Ascending aorta (tissue), 2 donors: ENCODE measurements around the gene CDH15. TPM values are rescaled to one million over a fixed set of nuclear protein-coding genes. Genes with fewer than 3 reads are reported as not detected.

Source experiments
- DNase-seq, 2 donors: peaks; one replicate each; pipeline ENCODE4 v3.0.0-alpha.2; 2019; ENCODE audit warnings: low spot score in 2 of 2
- H3K27ac ChIP-seq, 2 donors: fragments of 200-600 bp; sonication (generic); one replicate each; pipeline ENCODE4 v1.5.1; 2016 to 2017; ENCODE audit warnings: mild to moderate bottlenecking in 1 of 2
- H3K27me3 ChIP-seq: fragments of 200-600 bp; sonication (generic); one replicate; pipeline ENCODE4 v1.5.1; 2017
- H3K36me3 ChIP-seq, 2 donors: fragments of 200-600 bp; sonication (generic); one replicate each; pipeline ENCODE4 v1.5.1; 2016
- H3K4me1 ChIP-seq, 2 donors: fragments of 200-600 bp; sonication (generic); one replicate each; pipeline ENCODE4 v1.5.1; 2016 to 2017; ENCODE audit warnings: mild to moderate bottlenecking in 1 of 2
- H3K4me3 ChIP-seq, 2 donors: fragments of 200-600 bp; sonication (generic); one replicate each; pipeline ENCODE4 v1.5.1; 2016 to 2017; ENCODE audit warnings: mild to moderate bottlenecking in 1 of 2
- H3K9me3 ChIP-seq, 2 donors: fragments of 200-600 bp; sonication (generic); one replicate each; pipeline ENCODE4 v1.5.1; 2016
- intact Hi-C: fragments of 100-400 bp; cut with DNase I; formaldehyde crosslinking; loops from one replicate; pipeline ENCODE4 v1.15.1; 2023
- total RNA-seq: library from RNA; depleted of rRNA; stranded (reverse); fragments of >200 nt; gene quantifications from one replicate; pipeline ENCODE4 v1.1.0, GENCODE V29; 2016
- TF ChIP-seq, protein P1 (sequence below), 3 experiments: fragments of 200-600 bp in 2 of 3; fragments of 450-650 bp in 1 of 3; sonication (generic) in 2 of 3; IDR thresholded peaks; one replicate each; pipeline ENCODE4 v1.5.1; 2016 to 2019; ENCODE audit warnings: antibody characterized with exemption in 3 of 3, mild to moderate bottlenecking in 1 of 3, moderate library complexity in 1 of 3

Gene CDH15
- total RNA-seq, 1 donor from 2014 or later = not detected

DNA sequence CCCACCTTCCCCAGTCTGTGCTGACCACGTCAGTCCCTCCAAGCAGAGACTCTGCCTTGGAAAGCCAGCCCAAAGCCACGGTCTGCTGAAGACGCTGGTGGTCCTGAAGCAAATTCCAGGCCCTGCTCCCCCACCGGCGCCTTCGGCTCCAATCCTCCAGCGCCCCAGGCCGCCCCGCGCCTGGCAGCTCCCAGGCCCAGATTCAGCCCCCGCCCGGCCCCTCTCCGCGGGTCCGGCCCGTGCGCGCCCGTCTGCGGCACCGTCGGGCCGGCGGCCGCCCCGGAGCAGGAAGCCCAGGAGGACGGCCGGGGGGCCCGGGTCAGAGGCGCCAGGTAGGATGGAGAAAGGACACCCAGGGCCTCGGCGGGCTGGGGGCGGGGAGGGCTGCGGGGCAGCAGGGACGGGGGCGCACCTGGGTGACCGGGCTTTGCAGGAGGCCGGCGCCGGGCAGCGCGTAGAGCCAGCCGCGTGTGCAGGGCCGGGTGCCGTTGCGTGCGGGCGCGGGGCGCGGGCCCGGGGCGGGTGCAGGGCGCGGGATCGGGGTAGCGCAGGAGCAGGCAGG, 29.4 kb downstream of the CDH15 start:
- no peaks in the 10 kb centered on the region for H3K36me3 ChIP-seq
- no peak overlapping the region for H3K27ac ChIP-seq
- TF ChIP-seq, protein P1, sequence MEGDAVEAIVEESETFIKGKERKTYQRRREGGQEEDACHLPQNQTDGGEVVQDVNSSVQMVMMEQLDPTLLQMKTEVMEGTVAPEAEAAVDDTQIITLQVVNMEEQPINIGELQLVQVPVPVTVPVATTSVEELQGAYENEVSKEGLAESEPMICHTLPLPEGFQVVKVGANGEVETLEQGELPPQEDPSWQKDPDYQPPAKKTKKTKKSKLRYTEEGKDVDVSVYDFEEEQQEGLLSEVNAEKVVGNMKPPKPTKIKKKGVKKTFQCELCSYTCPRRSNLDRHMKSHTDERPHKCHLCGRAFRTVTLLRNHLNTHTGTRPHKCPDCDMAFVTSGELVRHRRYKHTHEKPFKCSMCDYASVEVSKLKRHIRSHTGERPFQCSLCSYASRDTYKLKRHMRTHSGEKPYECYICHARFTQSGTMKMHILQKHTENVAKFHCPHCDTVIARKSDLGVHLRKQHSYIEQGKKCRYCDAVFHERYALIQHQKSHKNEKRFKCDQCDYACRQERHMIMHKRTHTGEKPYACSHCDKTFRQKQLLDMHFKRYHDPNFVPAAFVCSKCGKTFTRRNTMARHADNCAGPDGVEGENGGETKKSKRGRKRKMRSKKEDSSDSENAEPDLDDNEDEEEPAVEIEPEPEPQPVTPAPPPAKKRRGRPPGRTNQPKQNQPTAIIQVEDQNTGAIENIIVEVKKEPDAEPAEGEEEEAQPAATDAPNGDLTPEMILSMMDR (IDR thresholded peaks at IDR 0.05) = no peak
- intact Hi-C loops = loop anchor here (10.0 kb wide), 1 partner anchor 56 kb away; no protein-coding TSS in a partner anchor
- peaks cover 2 to 3% of the 10 kb centered on the region in 2 donors for H3K4me1 ChIP-seq
- DNase-seq = no peak
- H3K9me3 ChIP-seq = no peaks in the 10 kb centered on the region
- H3K27me3 ChIP-seq = peaks cover 11% of the 10 kb centered on the region
- H3K4me3 ChIP-seq = peak overlapping the region; percentile 45 to 54

DNA sequence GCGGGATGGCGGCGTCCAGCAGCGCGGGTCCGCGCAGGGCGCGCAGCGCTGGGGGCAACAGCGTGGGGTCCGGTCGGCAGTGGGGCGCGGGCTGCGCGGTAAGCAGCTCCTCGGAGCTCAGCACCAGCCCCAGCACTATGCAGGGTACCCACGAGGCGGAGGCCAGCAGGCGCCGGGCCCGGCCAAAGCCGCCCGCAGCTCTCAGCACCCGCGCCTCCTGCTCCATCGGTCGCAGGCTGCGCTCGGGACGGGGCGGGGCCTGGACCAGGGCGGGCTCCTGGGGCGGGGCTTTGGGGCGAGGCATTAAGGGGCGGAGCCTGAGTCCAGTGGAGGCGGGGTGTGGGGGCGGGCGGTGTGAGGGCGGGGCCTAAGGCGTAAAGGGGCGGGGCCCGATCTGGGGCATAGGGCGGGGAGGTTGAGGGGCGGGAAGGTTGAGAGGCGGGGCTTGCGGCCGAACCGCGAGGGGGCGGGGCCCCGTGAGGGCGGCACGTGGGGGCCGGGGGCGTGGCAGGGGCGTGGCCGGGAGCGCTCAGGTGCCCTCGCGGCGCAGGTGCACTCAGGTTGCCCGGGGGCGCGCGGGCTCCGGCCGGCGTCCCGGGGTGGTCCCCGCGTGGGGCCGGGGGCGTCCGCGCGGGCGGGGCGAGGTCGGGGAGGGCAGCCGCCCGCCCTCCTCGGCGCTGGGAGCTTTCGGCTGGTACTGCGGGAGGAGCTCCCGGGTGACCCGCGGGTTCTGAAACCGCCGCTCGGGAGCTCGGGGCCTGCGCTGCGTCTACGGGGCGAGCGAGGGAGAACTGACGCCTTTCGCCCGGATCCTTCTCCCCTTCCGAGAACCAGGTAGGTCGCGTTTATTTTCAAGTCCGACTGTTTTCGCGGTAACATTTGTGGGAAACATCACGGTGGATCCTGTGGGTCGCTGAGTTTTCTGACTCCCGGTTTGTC, 30.2 kb downstream of the CDH15 start:
- intact Hi-C loops = loop anchor here (10.0 kb wide), 1 partner anchor 57 kb away; no protein-coding TSS in a partner anchor
- TF ChIP-seq, protein P1 (IDR thresholded peaks at IDR 0.05) = no peak
- no peak for DNase-seq
- Histone ChIP-seq H3K4me3 (peak overlapping the region; percentile 45 to 54), H3K36me3 (no peaks in the 10 kb centered on the region), H3K27ac (no peak overlapping the region), H3K9me3 (no peaks in the 10 kb centered on the region), H3K4me1 (peaks cover 2 to 3% of the 10 kb centered on the region in 2 donors), H3K27me3 (peaks cover 11% of the 10 kb centered on the region)

DNA sequence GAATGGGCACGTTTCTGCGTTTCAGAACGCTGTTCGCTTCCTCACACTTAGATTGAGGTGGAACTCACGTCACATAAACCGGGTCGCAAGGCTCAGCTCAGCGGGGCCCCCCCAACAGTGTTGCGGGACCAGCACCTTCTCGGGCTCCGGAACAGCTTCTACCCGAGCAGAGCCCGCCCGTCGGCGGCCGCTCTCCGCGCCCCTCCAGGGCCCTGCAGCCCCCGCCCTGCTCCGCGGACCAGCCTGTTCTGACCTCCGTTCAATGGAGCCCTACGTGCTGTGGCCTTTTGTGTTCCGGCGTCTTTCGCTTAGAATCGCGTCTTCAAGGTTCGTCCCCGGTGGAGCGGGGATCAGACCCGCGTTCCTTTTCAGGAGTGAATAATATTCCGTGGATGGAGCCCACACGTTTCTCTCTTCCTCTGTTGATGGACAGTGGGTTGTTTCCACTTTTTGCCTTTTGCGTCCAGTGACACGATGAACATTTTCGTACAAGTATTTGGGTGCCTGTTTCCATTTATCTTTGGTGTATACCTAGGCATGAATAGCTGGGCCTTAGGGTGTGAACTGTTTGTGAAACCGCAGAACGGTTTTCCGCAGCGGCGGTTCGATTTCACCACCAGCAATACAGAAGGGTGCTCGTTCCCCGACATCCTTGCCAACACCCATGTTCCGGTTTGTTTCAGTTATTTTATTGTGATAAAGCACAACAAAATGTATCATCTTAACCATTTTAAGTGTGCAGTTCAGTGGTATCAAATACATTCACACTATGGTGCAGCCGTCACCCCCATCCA, 31.1 kb downstream of the CDH15 start:
- DNase-seq = no peak
- Histone ChIP-seq H3K27me3 (peaks cover 11% of the 10 kb centered on the region), H3K9me3 (no peaks in the 10 kb centered on the region), H3K4me1 (peaks cover 2 to 3% of the 10 kb centered on the region in 2 donors), H3K4me3 (peak overlapping the region; percentile 45 to 54), H3K27ac (no peak overlapping the region), H3K36me3 (no peaks in the 10 kb centered on the region)
- intact Hi-C loops = loop anchor here (10.0 kb wide), 1 partner anchor 58 kb away; no protein-coding TSS in a partner anchor
- TF ChIP-seq, protein P1 (IDR thresholded peaks at IDR 0.05) = no peak

DNA sequence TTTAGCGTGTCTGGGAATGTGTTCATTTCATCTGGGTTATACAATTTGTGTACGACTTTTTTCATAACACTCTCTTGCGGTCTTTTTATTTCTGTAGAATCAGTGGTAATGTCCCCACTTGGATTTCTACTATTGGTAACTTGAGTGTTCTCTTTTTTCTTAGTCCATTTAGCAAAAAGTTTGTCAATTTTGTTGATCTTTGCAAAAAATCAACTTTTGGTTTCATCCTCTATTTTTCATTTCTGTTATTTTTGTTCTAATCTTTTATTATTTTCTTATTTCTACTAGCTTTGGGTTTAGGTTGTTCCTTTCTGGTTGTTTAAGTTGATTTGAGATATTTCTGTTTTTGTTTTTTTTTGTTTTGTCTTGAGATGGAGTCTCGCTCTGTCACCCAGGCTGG, 36.4 kb downstream of the CDH15 start:
- no peaks in the 10 kb centered on the region for H3K36me3 ChIP-seq
- TF ChIP-seq, protein P1 (IDR thresholded peaks at IDR 0.05) = no peak
- H3K9me3 ChIP-seq = no peaks in the 10 kb centered on the region
- H3K27me3 ChIP-seq = no peaks in the 10 kb centered on the region
- no peak overlapping the region for H3K4me3 ChIP-seq
- no peaks in the 10 kb centered on the region for H3K4me1 ChIP-seq
- DNase-seq = no peak
- no peak overlapping the region for H3K27ac ChIP-seq
- intact Hi-C loops = loop anchor here (10.0 kb wide), 1 partner anchor 63 kb away; no protein-coding TSS in a partner anchor

DNA sequence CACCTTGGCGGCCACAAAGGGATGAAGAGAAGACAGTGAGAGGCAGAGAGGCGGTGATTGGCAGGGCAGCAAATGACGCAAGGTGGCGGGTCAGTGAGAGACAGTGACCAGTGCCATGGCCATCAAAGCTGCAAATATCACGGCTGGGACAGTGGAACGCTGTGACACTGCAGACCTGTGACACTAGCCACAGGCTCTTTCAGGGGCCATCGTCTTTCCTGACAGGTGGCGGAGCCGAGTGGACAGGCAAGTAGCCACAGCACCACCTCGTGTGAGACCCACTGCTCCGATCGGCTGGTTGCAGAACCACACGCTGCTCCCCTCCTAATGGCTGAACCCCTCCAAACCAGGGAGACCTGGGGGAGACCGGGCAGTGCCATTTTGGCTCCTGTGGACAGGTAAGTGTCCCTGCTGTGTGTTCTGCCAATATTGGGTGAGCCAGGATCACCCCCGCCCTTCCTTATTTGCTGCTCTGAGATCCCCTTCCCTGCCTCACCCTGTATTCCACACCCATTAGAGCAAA, 38.0 kb downstream of the CDH15 start:
- DNase-seq = no peak
- H3K4me1 ChIP-seq = no peaks in the 10 kb centered on the region
- H3K9me3 ChIP-seq = no peaks in the 10 kb centered on the region
- H3K27ac ChIP-seq = no peak overlapping the region
- TF ChIP-seq, protein P1 (IDR thresholded peaks at IDR 0.05) = no peak
- H3K27me3 ChIP-seq = no peaks in the 10 kb centered on the region
- no peak overlapping the region for H3K4me3 ChIP-seq
- no peaks in the 10 kb centered on the region for H3K36me3 ChIP-seq
- intact Hi-C loops = loop anchor here (10.0 kb wide), 2 partner anchors 65 to 115 kb away; partner anchors contain the start of gene ACSF3
